Measurements from ENCODE around the gene HKDC1. TPM values are rescaled to one million over a fixed set of nuclear protein-coding genes. Genes with fewer than 3 reads are reported as not detected.
A peak's percentile ranks its signal among the peaks of the same experiment; 100 is the strongest.

Gene HKDC1
- total and polyA plus RNA-seq, 2 experiments from 2014 or later: 0.32 to 0.33 TPM

DNA sequence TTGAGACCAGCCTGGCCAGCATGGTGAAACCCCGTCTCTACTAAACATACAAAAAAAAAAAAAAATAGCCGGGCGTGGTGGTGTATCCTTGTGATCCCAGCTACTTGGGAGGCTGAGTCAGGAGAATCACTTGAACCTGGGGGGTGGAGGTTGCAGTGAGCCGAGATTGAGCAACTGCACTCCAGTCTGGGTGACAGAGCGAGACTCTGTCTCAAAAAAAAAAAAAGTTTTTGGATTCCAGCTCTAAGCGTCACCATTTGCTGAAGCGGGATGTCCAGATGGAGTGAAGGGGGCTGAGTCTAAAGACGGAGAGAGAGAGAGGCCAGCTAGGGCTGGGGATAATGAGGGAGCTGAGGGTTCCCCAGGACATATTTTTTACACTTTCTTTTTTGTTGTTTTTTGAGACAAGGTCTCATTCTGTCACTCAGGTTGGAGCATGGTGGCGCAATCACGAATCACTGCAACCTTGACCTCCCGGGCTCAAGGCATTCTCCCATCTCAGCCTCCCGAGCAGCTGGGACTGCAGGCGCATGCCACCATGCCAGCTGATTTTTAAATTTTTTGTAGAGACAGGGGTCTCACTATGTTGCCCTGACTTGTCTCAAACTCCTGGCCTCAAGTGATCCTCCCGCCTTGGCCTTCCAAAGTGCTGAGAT lies 48.8 kb downstream of the HKDC1 start:
- 80 to 81% methylated on average over 14 of the region's 14 CpGs for WGBS, 2 experiments (ENCODE audit: low coverage in 1 of 2, low lambda C conversion rate in 2 of 2, missing lambda C conversion rate in 2 of 2)
- H4K20me1 ChIP-seq (ENCODE audit: insufficient read depth): no peaks in the 10 kb centered on the region
- no peak overlapping the region for H3K4me3 ChIP-seq
- H3K4me2 ChIP-seq (ENCODE audit: unreplicated experiment): no peak overlapping the region
- H3K9me3 ChIP-seq (ENCODE audit: low read depth): no peaks in the 10 kb centered on the region
- no peak overlapping the region for H3K27ac ChIP-seq
- no peaks in the 10 kb centered on the region for H3K27me3 ChIP-seq (replicated peaks; ENCODE audit: insufficient read depth)
- no peaks in the 10 kb centered on the region for H3K4me1 ChIP-seq (ENCODE audit: insufficient read depth)
- no peaks in the 10 kb centered on the region for H3K36me3 ChIP-seq (ENCODE audit: low read depth)
- in situ Hi-C loops (cut with MboI): no loop called here
- H3K9ac ChIP-seq: no peak overlapping the region
- H3K9me2 ChIP-seq (ENCODE audit: insufficient read depth): no peaks in the 10 kb centered on the region
- H3F3A ChIP-seq (ENCODE audit: insufficient read depth): no peaks in the 10 kb centered on the region
- H2AFZ ChIP-seq: no peak overlapping the region
- TF ChIP-seq EZH2 (IDR thresholded peaks at IDR 0.05; ENCODE audit: insufficient read depth, poor library complexity, severe bottlenecking): no peak
- no peak for TF ChIP-seq EZH2phosphoT487 (IDR thresholded peaks at IDR 0.05; ENCODE audit: insufficient read depth, low read depth)
- peak; percentile 13 for DNase-seq
- no peaks in the 10 kb centered on the region for H3K79me2 ChIP-seq (ENCODE audit: insufficient read depth)

DNA sequence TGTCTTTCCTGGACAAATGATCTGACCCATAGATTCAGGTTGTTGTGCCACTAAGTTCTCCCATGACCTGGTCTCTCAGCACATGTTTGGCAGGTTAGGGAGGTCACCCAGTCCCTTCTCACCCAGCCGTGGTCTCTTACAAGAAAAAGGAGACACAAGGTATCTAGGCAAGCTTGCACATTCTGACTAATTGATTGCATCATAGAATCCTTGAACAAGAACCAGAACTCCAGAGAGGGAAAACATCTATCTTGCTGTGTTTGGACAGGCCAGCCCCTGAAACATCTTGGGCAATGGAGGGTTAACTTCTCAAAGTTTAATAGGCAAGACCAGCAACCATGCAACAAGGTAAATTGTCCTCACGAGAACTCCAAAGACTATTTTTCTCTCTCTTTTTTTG lies 49.6 kb downstream of the HKDC1 start:
- no peak overlapping the region for H3K9ac ChIP-seq
- H3K4me2 ChIP-seq (ENCODE audit: unreplicated experiment): no peak overlapping the region
- peak; percentile 42 for DNase-seq
- H3K79me2 ChIP-seq (ENCODE audit: insufficient read depth): no peaks in the 10 kb centered on the region
- 29 to 45% methylated on average over 2 of the region's 2 CpGs for WGBS, 2 experiments (ENCODE audit: low coverage in 1 of 2, low lambda C conversion rate in 2 of 2, missing lambda C conversion rate in 2 of 2)
- no peaks in the 10 kb centered on the region for H3K9me3 ChIP-seq (ENCODE audit: low read depth)
- no peaks in the 10 kb centered on the region for H3K27me3 ChIP-seq (replicated peaks; ENCODE audit: insufficient read depth)
- no peak overlapping the region for H3K27ac ChIP-seq
- in situ Hi-C loops (cut with MboI): no loop called here
- H3K4me1 ChIP-seq (ENCODE audit: insufficient read depth): no peaks in the 10 kb centered on the region
- TF ChIP-seq EZH2 (IDR thresholded peaks at IDR 0.05; ENCODE audit: insufficient read depth, poor library complexity, severe bottlenecking) (no peak), EZH2phosphoT487 (IDR thresholded peaks at IDR 0.05; ENCODE audit: insufficient read depth, low read depth) (no peak)
- no peak overlapping the region for H3K4me3 ChIP-seq
- no peaks in the 10 kb centered on the region for H3K9me2 ChIP-seq (ENCODE audit: insufficient read depth)
- no peak overlapping the region for H2AFZ ChIP-seq
- no peaks in the 10 kb centered on the region for H4K20me1 ChIP-seq (ENCODE audit: insufficient read depth)
- no peaks in the 10 kb centered on the region for H3F3A ChIP-seq (ENCODE audit: insufficient read depth)
- no peaks in the 10 kb centered on the region for H3K36me3 ChIP-seq (ENCODE audit: low read depth)

DNA sequence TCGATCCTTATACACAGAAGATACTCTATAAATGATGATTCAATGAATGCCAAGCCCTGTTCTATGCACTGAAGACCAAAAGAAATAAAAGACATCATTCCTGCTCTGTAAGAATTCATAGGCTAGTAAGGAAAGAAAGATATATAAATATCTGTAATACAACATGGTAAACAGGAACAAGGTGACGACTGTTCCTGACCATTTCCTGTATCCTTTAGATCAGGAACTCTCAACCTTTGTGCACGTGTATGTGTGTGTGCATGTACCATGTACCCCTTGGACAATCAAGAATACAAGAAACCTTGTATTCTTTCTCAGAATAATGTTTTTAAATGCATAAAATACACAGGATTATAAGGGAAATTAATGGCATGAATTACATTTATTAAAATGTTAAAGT lies 50.9 kb downstream of the HKDC1 start:
- 72 to 73% methylated on average over 3 of the region's 3 CpGs for WGBS, 2 experiments (ENCODE audit: low coverage in 1 of 2, low lambda C conversion rate in 2 of 2, missing lambda C conversion rate in 2 of 2)
- no peaks in the 10 kb centered on the region for H3K9me3 ChIP-seq (ENCODE audit: low read depth)
- H3K9me2 ChIP-seq (ENCODE audit: insufficient read depth): no peaks in the 10 kb centered on the region
- no peaks in the 10 kb centered on the region for H3K79me2 ChIP-seq (ENCODE audit: insufficient read depth)
- no peak overlapping the region for H3K9ac ChIP-seq
- H3K4me2 ChIP-seq (ENCODE audit: unreplicated experiment): no peak overlapping the region
- TF ChIP-seq EZH2 (IDR thresholded peaks at IDR 0.05; ENCODE audit: insufficient read depth, poor library complexity, severe bottlenecking): no peak
- no peak for TF ChIP-seq EZH2phosphoT487 (IDR thresholded peaks at IDR 0.05; ENCODE audit: insufficient read depth, low read depth)
- H3F3A ChIP-seq (ENCODE audit: insufficient read depth): no peaks in the 10 kb centered on the region
- H3K36me3 ChIP-seq (ENCODE audit: low read depth): no peaks in the 10 kb centered on the region
- no peaks in the 10 kb centered on the region for H3K27me3 ChIP-seq (replicated peaks; ENCODE audit: insufficient read depth)
- no peak for DNase-seq
- H2AFZ ChIP-seq: no peak overlapping the region
- in situ Hi-C loops (cut with MboI): no loop called here
- no peaks in the 10 kb centered on the region for H3K4me1 ChIP-seq (ENCODE audit: insufficient read depth)
- H4K20me1 ChIP-seq (ENCODE audit: insufficient read depth): no peaks in the 10 kb centered on the region
- H3K4me3 ChIP-seq: no peak overlapping the region
- no peak overlapping the region for H3K27ac ChIP-seq

DNA sequence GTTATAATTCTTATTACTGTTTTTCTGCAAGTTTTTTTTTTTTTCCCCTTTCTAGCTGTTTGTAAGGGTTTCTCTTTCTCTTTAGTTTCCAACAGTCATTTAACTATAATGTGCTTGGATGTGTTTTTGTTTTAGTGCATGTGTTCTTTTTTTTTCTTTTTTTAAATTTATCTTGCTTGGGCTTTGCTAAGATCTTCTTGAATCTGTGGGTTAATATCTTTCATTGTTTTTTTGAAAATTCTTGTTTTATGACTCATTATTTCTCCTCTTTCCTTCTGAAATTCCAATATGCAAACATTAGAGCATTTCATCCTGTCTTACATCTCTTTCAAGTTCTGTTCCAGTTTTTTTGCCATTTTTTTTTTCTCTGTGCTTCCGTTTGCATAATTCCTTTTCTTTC lies 52.5 kb downstream of the HKDC1 start:
- Histone ChIP-seq H3K27me3 (replicated peaks; ENCODE audit: insufficient read depth) (no peaks in the 10 kb centered on the region), H3K9me2 (ENCODE audit: insufficient read depth) (no peaks in the 10 kb centered on the region), H3K9me3 (ENCODE audit: low read depth) (no peaks in the 10 kb centered on the region), H4K20me1 (ENCODE audit: insufficient read depth) (no peaks in the 10 kb centered on the region), H3K4me3 (no peak overlapping the region), H3K27ac (no peak overlapping the region), H3K4me1 (ENCODE audit: insufficient read depth) (no peaks in the 10 kb centered on the region), H3K79me2 (ENCODE audit: insufficient read depth) (no peaks in the 10 kb centered on the region), H3K36me3 (ENCODE audit: low read depth) (no peaks in the 10 kb centered on the region), H3F3A (ENCODE audit: insufficient read depth) (no peaks in the 10 kb centered on the region), H3K4me2 (ENCODE audit: unreplicated experiment) (no peak overlapping the region), H3K9ac (no peak overlapping the region), H2AFZ (no peak overlapping the region)
- WGBS, 2 experiments (ENCODE audit: low coverage in 1 of 2, low lambda C conversion rate in 2 of 2, missing lambda C conversion rate in 2 of 2): 91 to 100% methylated on average over 1 of the region's 1 CpG
- TF ChIP-seq EZH2 (IDR thresholded peaks at IDR 0.05; ENCODE audit: insufficient read depth, poor library complexity, severe bottlenecking) (no peak), EZH2phosphoT487 (IDR thresholded peaks at IDR 0.05; ENCODE audit: insufficient read depth, low read depth) (no peak)
- in situ Hi-C loops (cut with MboI): no loop called here
- DNase-seq: no peak

Measured in GM23248 (cell line).